Neural progenitor cell (in vitro differentiated cells): ENCODE data around the gene TMEM114.

Source experiments
- CTCF ChIP-seq: fragments of 200-600 bp; sonication (generic); IDR thresholded peaks from 2 replicates; pipeline ENCODE4 v1.5.1; 2017; ENCODE audit warnings: antibody characterized with exemption, mild to moderate bottlenecking
- EZH2phosphoT487 ChIP-seq: fragments of 200-600 bp; sonication (generic); IDR thresholded peaks from 2 replicates; pipeline ENCODE4 v1.6.1; 2017; ENCODE audit warnings: antibody characterized with exemption

GRCh38 chr16:8549843-8550412 lies 40.4 kb downstream of the TMEM114 start:
- TF ChIP-seq CTCF (no peak), EZH2phosphoT487 (no peak)
